Measurements from ENCODE around the gene BRPF1. TPM values are rescaled to one million over a fixed set of nuclear protein-coding genes. Genes with fewer than 3 reads are reported as not detected.

Gene BRPF1
- polyA plus RNA-seq, 1 of the 3 experiments (the other 2 are of a cell fraction) = 13.0 TPM

DNA sequence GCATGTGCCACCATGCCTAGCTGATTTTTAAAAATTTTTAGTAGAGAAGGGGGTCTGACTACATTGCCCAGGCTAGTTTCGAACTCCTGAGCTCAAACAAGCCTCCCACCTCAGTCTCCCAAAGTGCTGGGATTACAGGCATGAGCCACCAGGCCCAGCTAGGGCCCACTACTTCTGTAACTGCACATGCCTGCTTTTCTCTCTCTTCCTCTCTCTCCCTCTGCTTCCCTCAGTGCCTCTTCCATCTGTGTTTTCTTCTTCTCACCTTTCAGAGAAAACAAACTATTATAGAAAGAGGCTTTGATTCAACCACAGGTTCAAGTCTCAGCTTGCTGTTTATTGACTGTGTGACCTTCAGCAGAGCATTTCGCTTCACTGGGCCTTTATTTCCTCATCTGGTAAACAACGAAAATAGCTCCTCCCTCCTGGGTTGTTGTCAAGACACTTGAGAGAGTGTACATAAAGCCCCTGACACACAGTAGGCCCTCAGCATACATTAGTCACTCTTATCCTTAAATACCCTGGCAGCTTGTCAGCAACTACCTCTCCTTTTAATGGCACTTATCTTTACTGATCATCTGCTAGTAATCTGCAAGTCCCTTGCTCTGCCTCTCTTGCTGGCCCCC lies 50.6 kb downstream of the BRPF1 start:
- Histone ChIP-seq H3K9ac (no peak overlapping the region), H3F3A (replicated peaks; ENCODE audit: insufficient read depth) (peaks cover 13% of the 10 kb centered on the region), H3K4me3 (ENCODE audit: low read depth in 2 of 2, low read length in 1 of 2) (no peak overlapping the region), H4K20me1 (ENCODE audit: insufficient read depth) (no peaks in the 10 kb centered on the region), H3K9me3 (no peaks in the 10 kb centered on the region), H3K36me3 (replicated peaks in 1 of 2; ENCODE audit: control insufficient read depth in 1 of 2, insufficient read depth in 2 of 2, low read length in 1 of 2) (peaks cover 30 to 48% of the 10 kb centered on the region in 2 experiments), H2AFZ (ENCODE audit: low read depth) (no peak overlapping the region), H3K27me3 (ENCODE audit: insufficient read depth) (no peaks in the 10 kb centered on the region), H3K9me2 (no peaks in the 10 kb centered on the region), H3K4me1 (ENCODE audit: control insufficient read depth in 1 of 2, insufficient read depth in 2 of 2, low read depth in 1 of 2, low read length in 1 of 2) (no peaks in the 10 kb centered on the region; a peak in 1 of 4 replicates), H3K27ac (ENCODE audit: low read depth in 2 of 2, low read length in 1 of 2) (no peak overlapping the region), H3K79me2 (ENCODE audit: insufficient read depth) (no peaks in the 10 kb centered on the region), H3K4me2 (no peak overlapping the region)
- no peak for DNase-seq
- CTCF ChIA-PET = no interaction called here
- WGBS (ENCODE audit: low lambda C conversion rate) = 81% methylated on average over 3 of the region's 3 CpGs
- POLR2A ChIA-PET = interaction anchor here (1.0 to 1.1 kb wide), 2 partner anchors 10 to 12 kb away, joined by 3 to 4 read pairs; partner anchors contain the start of genes ARPC4, CAMK1 and TADA3
- TF ChIP-seq ELF1 (IDR thresholded peaks at IDR 0.05) (no peak), MXI1 (IDR thresholded peaks at IDR 0.05; ENCODE audit: low read depth, low read length) (no peak), TEAD4 (IDR thresholded peaks at IDR 0.05; ENCODE audit: borderline replicate concordance, insufficient read depth) (no peak), SIN3A (IDR thresholded peaks at IDR 0.05; ENCODE audit: borderline replicate concordance, low read depth, low read length) (no peak), RAD21 (IDR thresholded peaks at IDR 0.05; ENCODE audit: low read length) (no peak), TCF12 (IDR thresholded peaks at IDR 0.05) (no peak), RXRA (IDR thresholded peaks at IDR 0.05; ENCODE audit: borderline replicate concordance, low read depth) (no peak), RCOR1 (IDR thresholded peaks at IDR 0.05; ENCODE audit: low read length) (no peak), TAF1 (IDR thresholded peaks at IDR 0.05; ENCODE audit: borderline replicate concordance, low read depth, low read length) (no peak), YY1 (IDR thresholded peaks at IDR 0.05; ENCODE audit: low read depth) (no peak)
- TF ChIP-seq, protein P1, sequence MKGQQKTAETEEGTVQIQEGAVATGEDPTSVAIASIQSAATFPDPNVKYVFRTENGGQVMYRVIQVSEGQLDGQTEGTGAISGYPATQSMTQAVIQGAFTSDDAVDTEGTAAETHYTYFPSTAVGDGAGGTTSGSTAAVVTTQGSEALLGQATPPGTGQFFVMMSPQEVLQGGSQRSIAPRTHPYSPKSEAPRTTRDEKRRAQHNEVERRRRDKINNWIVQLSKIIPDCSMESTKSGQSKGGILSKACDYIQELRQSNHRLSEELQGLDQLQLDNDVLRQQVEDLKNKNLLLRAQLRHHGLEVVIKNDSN (IDR thresholded peaks at IDR 0.05; ENCODE audit: borderline replicate concordance, low read depth) = no peak
- TF ChIP-seq, protein P2, sequence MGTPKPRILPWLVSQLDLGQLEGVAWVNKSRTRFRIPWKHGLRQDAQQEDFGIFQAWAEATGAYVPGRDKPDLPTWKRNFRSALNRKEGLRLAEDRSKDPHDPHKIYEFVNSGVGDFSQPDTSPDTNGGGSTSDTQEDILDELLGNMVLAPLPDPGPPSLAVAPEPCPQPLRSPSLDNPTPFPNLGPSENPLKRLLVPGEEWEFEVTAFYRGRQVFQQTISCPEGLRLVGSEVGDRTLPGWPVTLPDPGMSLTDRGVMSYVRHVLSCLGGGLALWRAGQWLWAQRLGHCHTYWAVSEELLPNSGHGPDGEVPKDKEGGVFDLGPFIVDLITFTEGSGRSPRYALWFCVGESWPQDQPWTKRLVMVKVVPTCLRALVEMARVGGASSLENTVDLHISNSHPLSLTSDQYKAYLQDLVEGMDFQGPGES (IDR thresholded peaks at IDR 0.05; ENCODE audit: low read depth, low read length) = no peak
- TF ChIP-seq, protein P3, sequence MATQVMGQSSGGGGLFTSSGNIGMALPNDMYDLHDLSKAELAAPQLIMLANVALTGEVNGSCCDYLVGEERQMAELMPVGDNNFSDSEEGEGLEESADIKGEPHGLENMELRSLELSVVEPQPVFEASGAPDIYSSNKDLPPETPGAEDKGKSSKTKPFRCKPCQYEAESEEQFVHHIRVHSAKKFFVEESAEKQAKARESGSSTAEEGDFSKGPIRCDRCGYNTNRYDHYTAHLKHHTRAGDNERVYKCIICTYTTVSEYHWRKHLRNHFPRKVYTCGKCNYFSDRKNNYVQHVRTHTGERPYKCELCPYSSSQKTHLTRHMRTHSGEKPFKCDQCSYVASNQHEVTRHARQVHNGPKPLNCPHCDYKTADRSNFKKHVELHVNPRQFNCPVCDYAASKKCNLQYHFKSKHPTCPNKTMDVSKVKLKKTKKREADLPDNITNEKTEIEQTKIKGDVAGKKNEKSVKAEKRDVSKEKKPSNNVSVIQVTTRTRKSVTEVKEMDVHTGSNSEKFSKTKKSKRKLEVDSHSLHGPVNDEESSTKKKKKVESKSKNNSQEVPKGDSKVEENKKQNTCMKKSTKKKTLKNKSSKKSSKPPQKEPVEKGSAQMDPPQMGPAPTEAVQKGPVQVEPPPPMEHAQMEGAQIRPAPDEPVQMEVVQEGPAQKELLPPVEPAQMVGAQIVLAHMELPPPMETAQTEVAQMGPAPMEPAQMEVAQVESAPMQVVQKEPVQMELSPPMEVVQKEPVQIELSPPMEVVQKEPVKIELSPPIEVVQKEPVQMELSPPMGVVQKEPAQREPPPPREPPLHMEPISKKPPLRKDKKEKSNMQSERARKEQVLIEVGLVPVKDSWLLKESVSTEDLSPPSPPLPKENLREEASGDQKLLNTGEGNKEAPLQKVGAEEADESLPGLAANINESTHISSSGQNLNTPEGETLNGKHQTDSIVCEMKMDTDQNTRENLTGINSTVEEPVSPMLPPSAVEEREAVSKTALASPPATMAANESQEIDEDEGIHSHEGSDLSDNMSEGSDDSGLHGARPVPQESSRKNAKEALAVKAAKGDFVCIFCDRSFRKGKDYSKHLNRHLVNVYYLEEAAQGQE (IDR thresholded peaks at IDR 0.05; ENCODE audit: low read depth, low read length) = no peak
